Prostate gland (tissue), 2 donors: ENCODE results near the gene HCCS.

Experiments
- POLR2A ChIP-seq: fragments of 450-650 bp; IDR thresholded peaks from one replicate; pipeline ENCODE4 v1.6.1; 2016; ENCODE audit warnings: antibody characterized with exemption, mild to moderate bottlenecking
- TF ChIP-seq, protein P1 (sequence below), 4 experiments: fragments of 200-600 bp in 2 of 4; fragments of 450-650 bp in 2 of 4; sonication (generic) in 2 of 4; IDR thresholded peaks; 1 replicate in 3 of 4; 2 replicates in 1 of 4; pipeline ENCODE4 v1.5.1; 2016 to 2019; ENCODE audit warnings: antibody characterized with exemption in 4 of 4, mild to moderate bottlenecking in 2 of 4, moderate library complexity in 2 of 4

DNA sequence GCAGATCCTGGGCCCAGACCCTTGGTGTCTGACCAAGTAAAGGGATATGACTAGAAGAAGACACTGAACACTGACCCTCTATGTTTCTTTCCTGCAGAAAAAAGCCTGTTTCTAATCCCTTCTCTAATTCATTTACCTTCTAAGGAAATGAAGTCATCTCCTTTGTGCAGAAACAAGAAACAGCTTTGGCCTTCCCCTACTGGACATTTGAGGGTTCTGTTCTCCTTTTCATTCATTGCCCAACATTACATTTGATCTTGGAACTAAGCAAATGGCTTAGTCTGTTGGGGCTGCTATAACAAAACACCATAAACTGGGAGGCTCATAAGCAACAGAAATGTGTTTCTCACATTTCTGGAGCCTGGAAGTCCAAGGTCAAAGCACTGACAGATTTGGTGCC is 20.0 kb downstream of the HCCS start:
- no peak for TF ChIP-seq POLR2A
- TF ChIP-seq, protein P1, sequence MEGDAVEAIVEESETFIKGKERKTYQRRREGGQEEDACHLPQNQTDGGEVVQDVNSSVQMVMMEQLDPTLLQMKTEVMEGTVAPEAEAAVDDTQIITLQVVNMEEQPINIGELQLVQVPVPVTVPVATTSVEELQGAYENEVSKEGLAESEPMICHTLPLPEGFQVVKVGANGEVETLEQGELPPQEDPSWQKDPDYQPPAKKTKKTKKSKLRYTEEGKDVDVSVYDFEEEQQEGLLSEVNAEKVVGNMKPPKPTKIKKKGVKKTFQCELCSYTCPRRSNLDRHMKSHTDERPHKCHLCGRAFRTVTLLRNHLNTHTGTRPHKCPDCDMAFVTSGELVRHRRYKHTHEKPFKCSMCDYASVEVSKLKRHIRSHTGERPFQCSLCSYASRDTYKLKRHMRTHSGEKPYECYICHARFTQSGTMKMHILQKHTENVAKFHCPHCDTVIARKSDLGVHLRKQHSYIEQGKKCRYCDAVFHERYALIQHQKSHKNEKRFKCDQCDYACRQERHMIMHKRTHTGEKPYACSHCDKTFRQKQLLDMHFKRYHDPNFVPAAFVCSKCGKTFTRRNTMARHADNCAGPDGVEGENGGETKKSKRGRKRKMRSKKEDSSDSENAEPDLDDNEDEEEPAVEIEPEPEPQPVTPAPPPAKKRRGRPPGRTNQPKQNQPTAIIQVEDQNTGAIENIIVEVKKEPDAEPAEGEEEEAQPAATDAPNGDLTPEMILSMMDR (IDR thresholded peaks at IDR 0.05) = no peak
